ENCODE data around the gene EXPH5.

- TF ChIP-seq EZH2 (IDR thresholded peaks at IDR 0.05; ENCODE audit: low read length): no peak
- no peak for TF ChIP-seq CTCF (optimal IDR thresholded peaks at IDR 0.05 in 1 of 3, IDR thresholded peaks at IDR 0.05 in 1 of 3, conservative IDR thresholded peaks at IDR 0.05 in 1 of 3; ENCODE audit: extremely low read depth in 1 of 3, insufficient read depth in 2 of 3, low read length in 3 of 3)
These were observed 32.0 kb downstream of the EXPH5 start for GRCh38 chr11:108561535-108561991.

Measured in keratinocyte (primary cell).